Cortex of kidney (tissue), 1 donor: Measurements from ENCODE around the gene H3-3A.

ENCODE experiments used
- DNase-seq: peaks from one replicate; lab custom pipeline; 2025; lab: John Stamatoyannopoulos, UW

Gene H3-3A

DNA sequence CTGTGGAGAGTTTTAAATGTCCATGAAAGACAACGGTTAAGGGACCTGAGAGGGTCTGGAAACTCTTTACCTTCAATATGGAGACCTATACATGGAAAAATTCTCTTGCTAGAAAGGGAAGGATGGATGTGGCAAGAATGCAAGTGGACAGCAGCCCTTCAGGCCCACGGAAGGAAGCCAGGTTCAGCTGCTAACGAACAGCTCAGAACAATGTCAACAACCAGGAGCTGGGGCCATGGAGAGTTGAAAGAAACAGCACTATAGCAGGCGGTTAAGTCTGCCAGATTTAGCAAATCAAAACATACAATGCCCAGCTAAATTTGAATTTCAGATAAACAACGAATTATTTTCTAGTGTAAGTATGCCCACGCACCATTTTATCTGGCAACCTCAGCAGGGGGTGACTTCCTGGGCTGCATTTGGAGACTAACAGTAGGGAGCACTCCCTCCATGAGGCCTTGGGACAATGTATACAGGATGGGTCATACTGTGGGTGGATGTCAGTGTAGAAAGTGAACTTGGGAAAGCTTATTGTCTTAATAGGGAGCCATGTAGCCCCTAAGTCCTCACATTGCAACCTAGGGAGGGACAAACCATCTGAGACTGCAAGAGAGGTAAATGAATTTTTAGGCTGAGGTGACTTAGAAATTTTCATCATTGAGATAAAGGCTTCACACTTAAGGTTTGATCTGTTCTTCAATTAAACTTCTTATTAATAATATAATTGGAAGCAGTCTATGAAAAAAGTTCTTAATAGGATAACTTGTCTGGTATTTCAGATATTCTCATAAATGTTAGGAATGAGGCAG is 7.8 kb upstream of the H3-3A start:
- DNase-seq = no peak

DNA sequence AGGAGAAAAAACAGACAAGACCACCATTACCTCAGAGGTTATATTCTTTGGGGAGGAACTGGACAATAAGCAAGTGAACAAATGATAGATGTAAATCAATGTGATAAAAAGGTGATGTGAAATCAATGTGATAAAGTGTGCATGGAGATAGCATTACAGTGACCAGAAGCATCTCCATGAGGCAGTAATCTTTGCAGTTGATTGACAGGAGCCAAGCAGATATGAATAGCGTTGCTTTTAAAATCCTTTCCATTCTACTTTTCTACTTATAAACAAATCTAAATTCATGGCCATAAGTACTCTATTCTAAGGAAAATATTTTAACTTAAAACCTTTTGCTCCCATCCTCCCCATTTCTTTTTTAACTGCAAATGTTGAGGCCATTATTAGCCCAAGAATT is 2.8 kb upstream of the H3-3A start:
- no peak for DNase-seq

DNA sequence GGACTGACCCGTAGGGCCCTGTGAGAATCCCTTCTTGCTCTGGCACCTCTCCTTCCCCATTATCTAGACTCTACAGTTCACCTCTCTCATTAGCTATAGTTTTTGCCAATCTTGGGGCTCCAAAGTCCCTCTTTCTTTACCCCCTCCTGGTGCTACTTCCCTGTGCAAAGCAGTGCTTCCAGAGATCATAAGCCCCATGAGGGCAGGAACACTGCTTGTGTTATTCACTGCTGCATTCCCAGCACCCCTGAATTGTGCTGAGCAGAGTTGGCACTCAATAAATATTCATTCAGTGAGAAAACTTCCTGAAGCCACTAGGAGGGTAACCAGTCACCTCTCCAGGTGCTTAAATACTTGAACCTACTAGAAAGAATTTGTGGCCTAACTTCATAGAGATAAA is 2.1 kb upstream of the H3-3A start:
- DNase-seq = no peak

DNA sequence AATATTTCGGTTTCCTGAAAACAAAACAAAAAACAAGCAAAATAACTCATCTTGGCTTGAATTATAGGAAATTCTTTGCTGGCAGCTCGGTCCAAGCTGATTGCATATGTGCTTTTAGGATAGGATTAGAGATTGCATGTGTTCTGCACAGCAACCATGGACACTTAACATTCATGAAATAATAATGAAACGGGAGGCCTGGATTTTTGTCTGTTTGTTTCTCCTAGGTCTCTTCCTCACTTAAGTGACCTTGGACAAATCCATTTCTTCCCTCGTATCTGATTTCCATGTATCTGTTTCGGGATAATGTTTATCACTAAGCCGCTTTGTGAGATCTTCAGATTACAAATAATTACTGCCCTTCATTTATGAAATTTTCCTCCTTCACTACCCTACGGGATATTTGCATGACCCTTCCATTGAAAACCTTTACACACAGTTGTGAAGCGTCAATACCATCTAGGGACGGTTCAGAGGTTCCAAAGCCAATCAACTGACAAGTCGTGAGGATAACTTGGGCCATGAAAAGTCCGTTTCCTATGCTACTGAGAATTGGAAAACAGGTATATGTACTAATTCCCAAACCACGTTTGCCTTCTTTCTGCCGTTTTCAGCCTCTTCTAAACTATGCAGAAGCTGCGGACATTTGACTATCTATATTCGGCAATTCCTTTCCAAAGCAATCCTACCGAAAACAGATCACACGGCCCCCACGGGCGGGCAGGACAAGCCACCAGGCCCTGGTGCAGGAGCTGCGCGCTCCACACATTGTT is 1.3 kb upstream of the H3-3A start:
- no peak for DNase-seq

GRCh38 chr1:226061841-226062557 is 517 bp upstream of the H3-3A start:
- no peak for DNase-seq

DNA sequence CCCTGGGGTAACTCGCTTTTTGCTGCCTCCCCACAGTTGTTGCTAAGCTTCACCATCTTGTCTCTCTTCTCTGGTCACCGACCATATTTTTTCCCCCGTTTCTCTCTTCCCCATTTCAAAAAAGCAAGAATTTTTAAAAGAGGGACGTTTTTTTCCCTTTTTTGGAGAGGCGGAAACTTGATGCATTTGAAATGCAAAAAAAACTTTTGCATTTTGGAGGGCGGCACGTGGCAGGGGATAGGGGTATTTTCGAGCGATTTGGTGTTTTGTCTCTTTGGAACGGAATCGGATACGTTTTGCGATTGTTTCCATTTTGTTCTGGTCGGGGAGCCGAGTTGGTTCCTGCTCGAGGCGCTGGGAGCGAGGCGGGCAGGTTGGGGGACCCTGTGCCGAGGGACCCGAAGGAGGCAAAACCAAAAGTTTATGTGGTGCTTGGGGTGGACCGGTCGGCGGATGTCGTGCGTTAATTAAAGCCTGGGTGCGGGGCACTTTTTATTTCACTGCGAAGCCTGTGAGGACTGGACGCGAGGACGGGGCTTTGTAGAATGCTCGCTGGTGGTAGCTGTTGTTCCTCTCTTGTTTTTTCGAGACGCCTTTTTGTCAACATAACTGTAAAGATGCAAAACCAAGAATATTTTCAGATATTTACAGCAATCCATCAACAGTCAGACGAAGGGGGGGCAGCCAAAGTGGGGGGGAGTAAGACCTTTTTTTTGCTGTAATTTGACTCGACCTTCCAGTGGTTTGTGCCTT is 884 bp downstream of the H3-3A start:
- no peak for DNase-seq

GRCh38 chr1:226063977-226064815 is 1.7 kb downstream of the H3-3A start:
- no peak for DNase-seq

DNA sequence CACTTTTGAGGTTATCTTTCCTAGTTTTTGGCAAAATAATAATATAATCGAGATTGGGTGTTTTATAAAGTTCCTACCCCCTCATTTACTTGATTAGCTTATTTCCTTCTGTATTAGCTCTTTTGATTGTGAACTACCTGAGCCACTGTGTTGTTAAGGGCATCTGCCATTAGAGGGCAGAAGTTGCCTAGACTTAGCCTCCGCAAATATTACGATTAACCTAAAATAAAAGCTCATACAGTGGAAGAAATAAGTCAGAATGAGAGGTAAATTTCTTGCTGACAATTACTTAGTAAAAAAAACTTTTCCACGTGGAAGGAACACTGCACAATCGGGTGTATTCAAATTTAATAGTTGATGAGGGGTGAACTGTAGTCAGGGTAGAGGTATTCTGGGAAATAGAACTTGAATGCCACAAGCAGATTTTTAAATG is 2.3 kb downstream of the H3-3A start:
- no peak for DNase-seq

GRCh38 chr1:226066415-226067078 is 4.0 kb downstream of the H3-3A start:
- DNase-seq = no peak

- no peak for DNase-seq
Observed at GRCh38 chr1:226069811-226070489, 7.4 kb downstream of the H3-3A start.

- DNase-seq = no peak
Observed at GRCh38 chr1:226072347-226072746, 9.8 kb downstream of the H3-3A start.

GRCh38 chr1:226073184-226073950 is 10.9 kb downstream of the H3-3A start:
- no peak for DNase-seq

GRCh38 chr1:226074046-226074445 is 11.5 kb downstream of the H3-3A start:
- no peak for DNase-seq

DNA sequence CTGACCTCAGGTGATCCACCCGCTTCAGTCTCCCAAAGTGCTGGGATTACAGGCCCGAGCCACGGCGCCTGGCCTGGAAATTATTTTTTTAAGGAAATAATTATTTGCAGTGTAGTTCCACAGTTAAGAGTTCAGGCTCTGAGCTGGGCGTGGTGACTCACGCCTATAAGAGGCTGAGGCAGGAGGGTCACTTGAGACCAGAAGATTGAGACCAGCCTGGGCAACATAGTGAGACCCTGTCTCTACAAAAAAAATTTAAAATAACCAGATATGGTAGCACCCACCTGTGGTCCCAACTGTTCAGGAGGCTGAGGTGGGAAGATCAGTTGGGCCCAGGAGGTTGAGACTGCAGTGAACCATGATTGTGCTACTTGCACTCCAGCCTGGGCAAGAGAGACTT is 13.9 kb downstream of the H3-3A start:
- no peak for DNase-seq

DNA sequence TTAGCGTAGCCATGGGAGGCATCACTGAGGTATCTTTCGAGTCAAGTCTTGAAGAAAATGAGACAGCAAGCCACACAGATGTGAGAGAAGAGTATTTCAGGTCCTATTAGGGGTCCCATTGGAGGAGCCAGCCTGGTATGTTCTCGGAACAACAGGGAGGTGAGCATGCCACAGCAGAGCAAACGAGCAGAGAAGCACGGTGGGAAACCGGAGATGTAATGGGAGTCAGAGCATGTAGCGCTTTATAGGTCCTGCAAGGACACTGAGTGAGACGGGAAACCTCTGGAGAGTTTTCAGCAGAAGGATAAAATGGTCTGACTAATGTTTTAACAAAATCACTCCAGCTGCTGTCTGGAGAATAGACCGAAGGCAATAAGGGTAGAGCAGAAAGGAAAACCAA is 15.9 kb downstream of the H3-3A start:
- no peak for DNase-seq

- no peak for DNase-seq
Observed at GRCh38 chr1:226082587-226082917, 20.0 kb downstream of the H3-3A start.

DNA sequence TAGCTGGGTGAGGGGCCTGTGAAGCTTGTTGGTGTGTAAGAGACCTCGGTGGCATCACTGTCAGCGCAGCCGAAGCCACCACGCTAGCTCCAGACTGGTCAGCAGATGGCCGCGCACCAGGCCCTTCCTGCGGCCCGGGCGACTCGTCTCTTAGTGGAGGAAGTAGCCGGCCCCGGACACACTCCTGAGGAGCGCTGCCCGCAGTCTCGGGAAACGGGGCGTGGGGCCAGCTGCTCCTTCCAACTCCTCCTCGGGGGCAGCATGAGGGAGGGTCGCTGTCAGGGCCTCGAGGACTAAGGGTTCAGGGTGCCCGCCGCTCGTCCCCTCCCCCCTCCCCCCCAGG is 20.4 kb downstream of the H3-3A start:
- DNase-seq = no peak

DNA sequence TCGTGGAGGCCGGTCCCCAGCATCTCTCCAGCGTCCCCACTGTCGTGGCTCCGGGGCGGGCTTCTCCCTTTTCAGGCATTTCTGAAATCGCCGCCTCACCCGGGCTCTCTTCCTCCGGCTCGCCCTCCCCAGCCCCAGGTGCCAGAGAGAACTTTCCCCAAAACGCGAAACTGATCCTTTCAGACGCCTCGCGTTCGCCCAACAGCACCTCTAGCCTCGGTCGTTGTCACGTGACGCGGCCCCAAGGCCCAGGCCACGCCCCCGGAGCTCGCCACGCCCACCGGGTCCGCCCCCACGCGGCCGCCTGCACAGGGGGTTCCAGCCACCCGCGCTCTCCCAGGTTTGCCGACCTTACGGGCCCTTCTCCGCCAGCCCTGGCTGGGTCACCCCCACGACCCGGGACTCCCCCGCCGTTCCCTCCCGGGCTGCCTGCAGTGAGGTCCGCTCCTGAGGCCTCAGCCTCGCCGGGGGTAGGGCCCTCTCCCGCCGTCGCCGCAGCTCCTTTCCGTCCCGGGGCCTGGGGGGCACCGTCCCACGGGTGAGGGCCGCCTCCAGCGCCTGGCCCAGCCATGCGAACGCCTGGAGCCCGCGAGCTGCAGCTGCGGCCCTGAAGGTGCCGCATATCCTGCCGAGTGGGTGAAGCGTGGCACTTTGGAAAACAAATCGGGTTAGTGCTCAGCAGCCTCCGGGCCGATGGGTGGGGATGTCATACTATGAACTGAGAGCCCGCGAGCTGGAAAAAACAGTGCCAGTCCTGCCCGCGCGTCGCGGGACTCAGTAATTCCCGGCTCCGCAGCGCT is 21.0 kb downstream of the H3-3A start:
- no peak for DNase-seq
